GM21423 (cell line): ENCODE data around the gene MYL7.
"Not testable (repeated sequence)": the region's sequence is repeated elsewhere in the genome, so short reads cannot be mapped to it uniquely, and the experiment has no call there.

ENCODE experiments used
- ATAC-seq: cut with Tn5 transposase; IDR thresholded peaks from one replicate; pipeline ENCODE4 v1.9.1; 2021; ENCODE audit warnings: mild to moderate bottlenecking, moderate library complexity; ENCODE audit not compliant: unreplicated experiment

The MYL7 gene

GRCh38 chr7:44141221-44141850 is at the start of gene MYL7:
Gene MYL7, minus strand, starts transcription at chr7:44141332. Its CDS starts 27 bp downstream, at chr7:44141305.
- ATAC-seq, result no peak

- no peak for ATAC-seq
Observed at GRCh38 chr7:44189993-44190872, 49.1 kb upstream of the MYL7 start.

GRCh38 chr7:44189286-44189992 is 48.3 kb upstream of the MYL7 start, which contains the start of gene GCK:
Gene GCK, minus strand, starts transcription at chr7:44189439. Its CDS starts 486 bp downstream, at chr7:44188953.
- ATAC-seq, result no peak

- no peak for ATAC-seq
Observed at GRCh38 chr7:44188480-44189225, 47.5 kb upstream of the MYL7 start.

- ATAC-seq, result no peak
Observed at GRCh38 chr7:44187636-44188416, 46.7 kb upstream of the MYL7 start.

GRCh38 chr7:44186736-44187135 is 45.6 kb upstream of the MYL7 start:
- ATAC-seq, result no peak

GRCh38 chr7:44185729-44186128 is 44.6 kb upstream of the MYL7 start:
- no peak for ATAC-seq

GRCh38 chr7:44184873-44185446 is 43.8 kb upstream of the MYL7 start:
- ATAC-seq, result no peak

- no peak for ATAC-seq
Observed at GRCh38 chr7:44184206-44184872, 43.2 kb upstream of the MYL7 start.

- ATAC-seq, result no peak
Observed at GRCh38 chr7:44183386-44183785, 42.3 kb upstream of the MYL7 start.

- ATAC-seq, result no peak
Observed at GRCh38 chr7:44182827-44183226, 41.7 kb upstream of the MYL7 start.

- ATAC-seq, result no peak
Observed at GRCh38 chr7:44180631-44181030, 39.5 kb upstream of the MYL7 start.

GRCh38 chr7:44177570-44178131 is 36.5 kb upstream of the MYL7 start:
- ATAC-seq, result no peak

GRCh38 chr7:44176486-44176885 is 35.4 kb upstream of the MYL7 start:
- ATAC-seq, result no peak

- ATAC-seq, result no peak
Observed at GRCh38 chr7:44175730-44176129, 34.6 kb upstream of the MYL7 start.

- ATAC-seq, result not testable (repeated sequence)
Observed at GRCh38 chr7:44174694-44174948, 33.5 kb upstream of the MYL7 start.

- no peak for ATAC-seq
Observed at GRCh38 chr7:44173911-44174693, 33.0 kb upstream of the MYL7 start.

- no peak for ATAC-seq
Observed at GRCh38 chr7:44172803-44173424, 31.8 kb upstream of the MYL7 start.
